HG02798 (cell line): ENCODE measurements around the gene ARHGEF9.
"Not testable (repeated sequence)": the region's sequence is repeated elsewhere in the genome, so short reads cannot be mapped to it uniquely, and the experiment has no call there.

ENCODE experiments used
- ATAC-seq: cut with Tn5 transposase; IDR thresholded peaks from one replicate; pipeline ENCODE4 v1.9.1; 2021; ENCODE audit warnings: mild to moderate bottlenecking; ENCODE audit not compliant: unreplicated experiment, poor library complexity

The ARHGEF9 gene

GRCh38 chrX:63664741-63665140, 120.3 kb downstream of the ARHGEF9 start:
- no peak for ATAC-seq

- no peak for ATAC-seq
These were observed 120.9 kb downstream of the ARHGEF9 start for GRCh38 chrX:63664083-63664482.

GRCh38 chrX:63661676-63662075, 123.3 kb downstream of the ARHGEF9 start:
- no peak for ATAC-seq

GRCh38 chrX:63658920-63659319, 126.1 kb downstream of the ARHGEF9 start:
- ATAC-seq, result no peak

- no peak for ATAC-seq
These were observed 127.2 kb downstream of the ARHGEF9 start for GRCh38 chrX:63657821-63658220.

GRCh38 chrX:63656871-63657580, 128.0 kb downstream of the ARHGEF9 start:
- ATAC-seq, result no peak

GRCh38 chrX:63652086-63652765, 132.8 kb downstream of the ARHGEF9 start:
- ATAC-seq, result no peak

- ATAC-seq, result not testable (repeated sequence)
These were observed 139.3 kb downstream of the ARHGEF9 start for GRCh38 chrX:63645748-63646147.

GRCh38 chrX:63635750-63636149, 149.3 kb downstream of the ARHGEF9 start:
- no peak for ATAC-seq

- ATAC-seq, result no peak
These were observed 171.4 kb downstream of the ARHGEF9 start for GRCh38 chrX:63613531-63614028.

GRCh38 chrX:63585936-63586335, 199.1 kb downstream of the ARHGEF9 start:
- ATAC-seq, result no peak
